Upper lobe of left lung (tissue), 6 donors: Measurements from ENCODE around the gene EYS. TPM values are rescaled to one million over a fixed set of nuclear protein-coding genes. Genes with fewer than 3 reads are reported as not detected.

ENCODE experiments used
- ATAC-seq, 2 donors: fragments of 200-7000 bp; cut with Tn5 transposase; one replicate each; pipeline ENCODE4 v1.9.1; 2022; ENCODE audit warnings: mild to moderate bottlenecking in 2 of 2, moderate library complexity in 2 of 2; ENCODE audit not compliant: low FRiP score in 2 of 2
- DNase-seq, 2 donors: peaks; one replicate each; pipeline ENCODE4 v3.0.0-alpha.2; 2019 to 2020
- H3K27ac ChIP-seq, 4 donors: fragments of 200-600 bp; sonication (generic); one replicate each; pipeline ENCODE4 v1.5.1; 2016 to 2019
- H3K27me3 ChIP-seq, 4 donors: fragments of 200-600 bp; sonication (generic); one replicate each; pipeline ENCODE4 v1.5.1; 2017 to 2019
- H3K36me3 ChIP-seq, 4 donors: fragments of 200-600 bp; sonication (generic); one replicate each; pipeline ENCODE4 v1.5.1; 2016 to 2019
- H3K4me1 ChIP-seq, 4 donors: fragments of 200-600 bp; sonication (generic); one replicate each; pipeline ENCODE4 v1.5.1; 2018 to 2019
- H3K4me3 ChIP-seq, 4 donors: fragments of 200-600 bp; sonication (generic); one replicate each; pipeline ENCODE4 v1.5.1; 2017 to 2019; ENCODE audit warnings: mild to moderate bottlenecking in 2 of 4, moderate library complexity in 1 of 4
- H3K9me3 ChIP-seq, 4 donors: fragments of 200-600 bp; sonication (generic); one replicate each; pipeline ENCODE4 v1.5.1; 2018 to 2019
- CTCF ChIP-seq, 6 experiments: fragments of 450-650 bp in 4 of 6; fragments of 200-600 bp in 2 of 6; sonication (generic) in 2 of 6; IDR thresholded peaks; one replicate each; pipeline ENCODE4 v1.5.1; 2016 to 2019; ENCODE audit warnings: antibody characterized with exemption in 6 of 6
- EP300 ChIP-seq, 4 donors: sonication (generic); formaldehyde crosslinking; IDR thresholded peaks; one replicate each; pipeline ENCODE4 v1.5.1; 2017; ENCODE audit warnings: antibody characterized with exemption in 4 of 4, control low read depth in 2 of 4
- POLR2A ChIP-seq, 4 donors: fragments of 450-650 bp; IDR thresholded peaks; one replicate each; pipeline ENCODE4 v1.5.1; 2016 to 2017; ENCODE audit warnings: antibody characterized with exemption in 4 of 4, mild to moderate bottlenecking in 2 of 4
- POLR2AphosphoS5 ChIP-seq, 2 donors: sonication (generic); formaldehyde crosslinking; IDR thresholded peaks; one replicate each; pipeline ENCODE4 v1.5.1; 2017; ENCODE audit warnings: antibody characterized with exemption in 2 of 2
- WGBS, 2 donors: methylation state at CpG; one replicate each; pipeline ENCODE4 v1.1.5; 2017 to 2018; 5-methylcytosine and 5-hydroxymethylcytosine counted together
- total RNA-seq, 6 donors: library from RNA; depleted of rRNA in 4 of 6; stranded (reverse); fragments of >200 nt in 4 of 6; gene quantifications; one replicate each; pipeline versions ENCODE4 v1.1.0 to v1.2.1, GENCODE V29; 2016 to 2021
- donor health status: DM: no; HTN: no; CAD: no; lungs with moderate emphysema.
- donor health status: DM: no; HTN: yes; CAD: no; lungs with severe emphysema.

EYS gene
- total RNA-seq, 6 donors from 2014 or later, result under 0.01 to 0.46 (median 0.28) TPM; not detected in 2

GRCh38 chr6:65700561-65700960 is 6.5 kb downstream of the EYS start:
- TF ChIP-seq POLR2A (IDR thresholded peaks at IDR 0.05) (no peak), POLR2AphosphoS5 (IDR thresholded peaks at IDR 0.05) (no peak), EP300 (IDR thresholded peaks at IDR 0.05) (no peak)
- no peak for DNase-seq
- ATAC-seq, result no peak
- H3K9me3 ChIP-seq, result no peaks in the 10 kb centered on the region
- no peaks in the 10 kb centered on the region for H3K36me3 ChIP-seq
- H3K27me3 ChIP-seq, result no peaks in the 10 kb centered on the region
- H3K27ac ChIP-seq, result no peak overlapping the region
- H3K4me1 ChIP-seq, result no peaks in the 10 kb centered on the region
- H3K4me3 ChIP-seq, result no peak overlapping the region
- WGBS, 2 donors, result 42 to 46% methylated on average over 4 of the region's 4 CpGs

DNA sequence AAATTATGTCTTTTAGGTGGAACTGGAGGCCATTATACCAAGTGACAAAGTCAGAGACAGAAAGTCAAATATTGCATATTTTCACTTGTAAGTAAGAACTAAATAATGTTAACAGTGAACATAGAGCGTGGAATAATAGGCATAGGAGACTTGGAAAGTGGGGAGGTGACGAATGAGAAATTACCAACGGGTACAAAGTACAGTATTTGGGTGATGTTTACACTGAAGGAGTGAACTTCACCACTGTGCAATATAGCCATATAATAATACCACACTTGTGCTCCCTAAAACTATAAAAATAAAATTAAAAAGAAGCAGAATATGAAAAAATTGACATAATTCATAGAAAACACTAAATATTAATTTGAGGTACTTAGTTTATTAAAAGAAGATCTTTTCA is 14.9 kb downstream of the EYS start:
- DNase-seq (no peak), ATAC-seq (no peak)
- Histone ChIP-seq H3K4me3 (no peak overlapping the region), H3K9me3 (no peaks in the 10 kb centered on the region), H3K27ac (no peak overlapping the region), H3K27me3 (no peaks in the 10 kb centered on the region), H3K4me1 (no peaks in the 10 kb centered on the region), H3K36me3 (no peaks in the 10 kb centered on the region)
- TF ChIP-seq CTCF (IDR thresholded peaks at IDR 0.05), result no peak
- no peak for TF ChIP-seq POLR2AphosphoS5 (IDR thresholded peaks at IDR 0.05)
- TF ChIP-seq EP300 (IDR thresholded peaks at IDR 0.05), result no peak
- no peak for TF ChIP-seq POLR2A (IDR thresholded peaks at IDR 0.05)
- WGBS, 2 donors, result 70 to 87% methylated on average over 3 of the region's 3 CpGs

DNA sequence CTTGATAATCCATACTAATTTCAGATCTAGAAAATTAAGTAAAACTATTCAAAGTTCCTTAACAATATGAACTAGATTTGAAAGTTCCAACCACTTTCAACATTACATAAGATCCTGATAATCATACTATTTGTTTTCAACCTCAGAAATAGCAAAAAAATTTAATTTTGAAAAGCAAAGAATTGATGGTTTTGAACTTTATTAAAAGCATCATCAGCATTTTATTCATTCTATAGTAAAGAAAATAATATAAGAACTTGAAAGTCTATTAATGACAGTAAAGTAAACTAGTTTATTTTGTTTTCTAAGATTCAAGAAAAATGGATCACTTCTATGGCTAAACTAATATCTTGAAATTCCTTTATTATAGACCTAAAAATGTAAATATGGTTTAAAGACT is 26.8 kb downstream of the EYS start:
- Histone ChIP-seq H3K36me3 (no peaks in the 10 kb centered on the region), H3K4me1 (no peaks in the 10 kb centered on the region), H3K9me3 (no peaks in the 10 kb centered on the region), H3K4me3 (no peak overlapping the region), H3K27ac (no peak overlapping the region), H3K27me3 (no peaks in the 10 kb centered on the region)
- TF ChIP-seq POLR2A (IDR thresholded peaks at IDR 0.05), result no peak
- TF ChIP-seq POLR2AphosphoS5 (IDR thresholded peaks at IDR 0.05), result no peak
- TF ChIP-seq CTCF (IDR thresholded peaks at IDR 0.05), result no peak
- no peak for TF ChIP-seq EP300 (IDR thresholded peaks at IDR 0.05)
- no peak for DNase-seq
- ATAC-seq, result no peak

- DNase-seq (no peak), ATAC-seq (no peak)
- no peak overlapping the region for H3K4me3 ChIP-seq
- H3K4me1 ChIP-seq, result no peaks in the 10 kb centered on the region
- H3K27ac ChIP-seq, result no peak overlapping the region
- no peaks in the 10 kb centered on the region for H3K9me3 ChIP-seq
- no peaks in the 10 kb centered on the region for H3K36me3 ChIP-seq
- no peaks in the 10 kb centered on the region for H3K27me3 ChIP-seq
- TF ChIP-seq POLR2A (IDR thresholded peaks at IDR 0.05), result no peak
- no peak for TF ChIP-seq EP300 (IDR thresholded peaks at IDR 0.05)
- TF ChIP-seq POLR2AphosphoS5 (IDR thresholded peaks at IDR 0.05), result no peak
- no peak for TF ChIP-seq CTCF (IDR thresholded peaks at IDR 0.05)
- 26 to 46% methylated on average over 1 of the region's 1 CpG for WGBS, 2 donors
These were observed 35.1 kb downstream of the EYS start for GRCh38 chr6:65671922-65672321.

DNA sequence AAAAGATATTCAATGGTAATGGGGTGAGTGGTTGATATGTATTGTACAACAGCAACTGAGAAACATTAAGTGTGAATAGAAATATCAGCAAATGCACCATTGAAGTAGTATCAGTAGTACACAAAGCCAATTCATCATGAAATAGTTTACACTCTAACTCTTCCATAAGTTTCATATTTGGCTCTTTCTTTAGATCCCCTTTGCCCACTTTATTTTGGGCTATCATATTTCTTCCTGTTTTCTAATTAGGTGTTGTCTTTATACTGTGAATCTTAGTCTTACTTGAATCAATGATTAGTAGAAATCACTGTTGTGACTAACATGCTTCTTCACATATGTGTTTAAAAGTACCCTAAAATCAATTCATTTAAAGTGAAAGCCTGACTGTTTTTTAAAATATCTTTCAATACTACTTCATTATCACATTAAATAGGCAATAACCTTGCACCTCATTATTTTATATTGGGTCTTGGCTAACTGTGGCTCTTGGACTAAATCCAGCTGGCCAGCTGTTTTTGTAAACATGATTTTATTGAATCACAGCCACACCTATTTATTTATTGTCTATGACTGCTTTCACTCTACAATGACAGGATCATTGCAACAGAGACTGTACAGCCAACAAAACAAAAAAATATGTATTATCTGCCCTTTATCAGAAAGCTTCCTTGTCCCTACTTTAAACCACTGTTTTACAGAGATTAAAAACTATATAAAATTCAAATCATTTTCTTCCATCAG is 38.9 kb downstream of the EYS start:
- no peaks in the 10 kb centered on the region for H3K4me1 ChIP-seq
- H3K27ac ChIP-seq, result no peak overlapping the region
- no peak overlapping the region for H3K4me3 ChIP-seq
- TF ChIP-seq EP300 (IDR thresholded peaks at IDR 0.05), result no peak
- TF ChIP-seq CTCF (IDR thresholded peaks at IDR 0.05), result no peak
- TF ChIP-seq POLR2AphosphoS5 (IDR thresholded peaks at IDR 0.05), result no peak
- no peak for TF ChIP-seq POLR2A (IDR thresholded peaks at IDR 0.05)
- ATAC-seq (no peak), DNase-seq (no peak)
- no peaks in the 10 kb centered on the region for H3K27me3 ChIP-seq
- H3K36me3 ChIP-seq, result no peaks in the 10 kb centered on the region
- H3K9me3 ChIP-seq, result no peaks in the 10 kb centered on the region
